ENCODE results near the gene SPTBN5. TPM values are rescaled to one million over a fixed set of nuclear protein-coding genes. Genes with fewer than 3 reads are reported as not detected.

Gene SPTBN5
- total and polyA plus RNA-seq, 2 donors (not counting 1 experiment from before 2014, with no cell fraction given) = 0.55 to 1.4 TPM

GRCh38 chr15:41894251-41894790 lies 468 bp upstream of the SPTBN5 start:
- Mint-ChIP-seq H3K4me3 (peak overlapping the region; percentile 84), H3K27ac (peak overlapping the region; percentile 97), H3K9me3 (ENCODE audit: insufficient read depth) (no peaks in the 10 kb centered on the region), H3K4me1 (peaks cover 44% of the 10 kb centered on the region), H3K27me3 (no peaks in the 10 kb centered on the region)
- peak overlapping the region; percentile 49 for H3K9ac ChIP-seq (ENCODE audit: low read length)
- peaks cover 4% of the 10 kb centered on the region for H3K79me2 ChIP-seq (ENCODE audit: control insufficient read depth, insufficient read depth, low read length)
- peaks cover 2% of the 10 kb centered on the region in 2 experiments for H3K36me3 ChIP-seq (replicated peaks in 1 of 2; ENCODE audit: control extremely low read depth in 1 of 2, control insufficient read depth in 1 of 2, extremely low read depth in 1 of 2, insufficient read depth in 2 of 2, low read length in 1 of 2)
- TF ChIP-seq, protein P1, sequence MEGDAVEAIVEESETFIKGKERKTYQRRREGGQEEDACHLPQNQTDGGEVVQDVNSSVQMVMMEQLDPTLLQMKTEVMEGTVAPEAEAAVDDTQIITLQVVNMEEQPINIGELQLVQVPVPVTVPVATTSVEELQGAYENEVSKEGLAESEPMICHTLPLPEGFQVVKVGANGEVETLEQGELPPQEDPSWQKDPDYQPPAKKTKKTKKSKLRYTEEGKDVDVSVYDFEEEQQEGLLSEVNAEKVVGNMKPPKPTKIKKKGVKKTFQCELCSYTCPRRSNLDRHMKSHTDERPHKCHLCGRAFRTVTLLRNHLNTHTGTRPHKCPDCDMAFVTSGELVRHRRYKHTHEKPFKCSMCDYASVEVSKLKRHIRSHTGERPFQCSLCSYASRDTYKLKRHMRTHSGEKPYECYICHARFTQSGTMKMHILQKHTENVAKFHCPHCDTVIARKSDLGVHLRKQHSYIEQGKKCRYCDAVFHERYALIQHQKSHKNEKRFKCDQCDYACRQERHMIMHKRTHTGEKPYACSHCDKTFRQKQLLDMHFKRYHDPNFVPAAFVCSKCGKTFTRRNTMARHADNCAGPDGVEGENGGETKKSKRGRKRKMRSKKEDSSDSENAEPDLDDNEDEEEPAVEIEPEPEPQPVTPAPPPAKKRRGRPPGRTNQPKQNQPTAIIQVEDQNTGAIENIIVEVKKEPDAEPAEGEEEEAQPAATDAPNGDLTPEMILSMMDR (IDR thresholded peaks at IDR 0.05) = no peak
- TF ChIP-seq EZH2 (IDR thresholded peaks at IDR 0.05; ENCODE audit: borderline replicate concordance, insufficient read depth, low read depth, low read length, poor library complexity, severe bottlenecking) = no peak
- ChIA-PET POLR2A (interaction anchor here (1.5 to 1.7 kb wide), 3 partner anchors 10 to 120 kb away, joined by 4 to 7 read pairs (median 6); partner anchors contain the start of gene MAPKBP1), CTCF (interaction anchor here (0.7 to 11.0 kb wide), 9 partner anchors 8 to 121 kb away, joined by 3 to 81 read pairs (median 5); partner anchors contain the start of genes EHD4 and MAPKBP1)
- peak overlapping the region; percentile 70 for H2AFZ ChIP-seq (ENCODE audit: insufficient read depth, low read depth, low read length, poor library complexity, severe bottlenecking)
- H3K4me1 ChIP-seq (ENCODE audit: control insufficient read depth in 2 of 2, insufficient read depth in 2 of 2, low read length in 2 of 2) = peaks cover 37 to 45% of the 10 kb centered on the region in 2 donors
- intact Hi-C loops (cut with micrococcal nuclease) = loop anchor here (1.0 to 10.0 kb wide), 5 partner anchors 10 to 990 kb away; partner anchors contain the start of genes JMJD7 and MAPKBP1
- no peaks in the 10 kb centered on the region for H3K27me3 ChIP-seq (replicated peaks in 1 of 4; ENCODE audit: control extremely low read depth in 1 of 4, control insufficient read depth in 3 of 4, insufficient read depth in 4 of 4, low read length in 3 of 4)
- peak overlapping the region in 4 of 5 experiments; percentile 10 to 47 (median 30) for H3K4me3 ChIP-seq (ENCODE audit: control extremely low read depth in 1 of 5, extremely low read depth in 1 of 5, insufficient read depth in 1 of 5, low read depth in 2 of 5, low read length in 4 of 5)
- H3K27ac ChIP-seq (ENCODE audit: low read length in 2 of 2) = peak overlapping the region; percentile 71 to 80
- peaks cover 0 to 9% (median 2%) of the 10 kb centered on the region in 3 donors for H3K9me3 ChIP-seq (ENCODE audit: control extremely low read depth in 1 of 3, control insufficient read depth in 2 of 3, insufficient read depth in 1 of 3, low read length in 2 of 3)
- peak overlapping the region; percentile 77 for H3K4me2 ChIP-seq (replicated peaks; ENCODE audit: low read depth, low read length, poor library complexity, severe bottlenecking)
- ATAC-seq (ENCODE audit: low read depth) = no peak
- 78% methylated on average over 16 of the region's 17 CpGs for WGBS (ENCODE audit: insufficient coverage)
- H4K20me1 ChIP-seq (ENCODE audit: control insufficient read depth, insufficient read depth, low read length, poor library complexity, severe bottlenecking) = no peaks in the 10 kb centered on the region
- no peak for DNase-seq

Data from B cell (primary cell).